HG03097 (cell line): Measurements from ENCODE around the gene OPTN.
"Not testable (repeated sequence)": the region's sequence is repeated elsewhere in the genome, so short reads cannot be mapped to it uniquely, and the experiment has no call there.

ENCODE experiments used
- ATAC-seq: cut with Tn5 transposase; IDR thresholded peaks from one replicate; pipeline ENCODE4 v1.9.1; 2021; ENCODE audit not compliant: unreplicated experiment, low FRiP score

OPTN gene

GRCh38 chr10:13099666-13100348, at the start of gene OPTN:
TSS of gene OPTN (plus strand) at chr10:13100163. CDS start at chr10:13109123, 8,960 bp downstream.
- peak; percentile 73 for ATAC-seq

DNA sequence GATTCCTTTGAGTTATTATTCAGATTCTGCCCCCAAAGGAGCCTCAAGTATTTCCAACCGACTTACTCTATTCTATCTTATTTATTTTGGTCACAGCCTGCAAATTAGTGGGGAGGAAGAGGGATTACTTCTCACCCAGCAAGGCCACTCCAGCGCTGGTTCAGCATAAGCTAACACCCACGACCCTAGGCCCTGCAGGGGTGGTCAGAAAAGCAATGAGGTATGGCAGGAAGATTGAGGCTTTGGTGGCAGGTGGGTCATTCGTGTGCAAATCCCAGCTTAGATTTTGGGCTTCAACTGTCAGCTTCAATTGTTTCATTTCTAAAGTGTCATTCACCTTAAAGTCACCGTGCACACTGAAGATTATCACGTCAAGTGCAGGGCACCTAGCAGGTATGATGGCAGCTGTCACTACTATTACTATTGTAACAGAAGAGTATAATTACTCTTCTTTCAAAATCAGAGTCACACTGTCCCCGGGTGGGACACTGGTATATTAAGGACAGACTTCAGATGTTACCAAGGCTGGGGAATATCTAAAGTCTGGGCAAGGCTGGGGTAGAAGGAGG, 48.8 kb upstream of the OPTN start:
- no peak for ATAC-seq

DNA sequence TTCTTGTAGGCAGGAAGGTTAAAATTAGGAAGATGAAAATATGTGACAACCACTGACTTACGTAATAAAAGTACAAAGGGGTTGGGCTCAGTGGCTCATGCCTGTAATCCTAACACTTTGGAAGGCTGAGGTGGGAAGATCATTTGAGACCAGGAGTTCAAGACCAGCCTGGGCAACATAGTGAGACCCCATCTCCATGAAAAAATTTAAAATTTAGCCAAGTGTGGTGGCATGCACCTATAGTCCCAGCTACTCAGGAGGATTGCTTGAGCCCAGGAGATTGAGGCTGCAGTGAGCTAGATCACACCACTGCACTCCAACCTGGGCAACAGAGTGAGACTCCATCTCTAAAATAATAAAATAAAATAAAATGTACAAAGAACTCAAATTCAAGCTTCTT, 46.8 kb upstream of the OPTN start:
- ATAC-seq, result not testable (repeated sequence)

DNA sequence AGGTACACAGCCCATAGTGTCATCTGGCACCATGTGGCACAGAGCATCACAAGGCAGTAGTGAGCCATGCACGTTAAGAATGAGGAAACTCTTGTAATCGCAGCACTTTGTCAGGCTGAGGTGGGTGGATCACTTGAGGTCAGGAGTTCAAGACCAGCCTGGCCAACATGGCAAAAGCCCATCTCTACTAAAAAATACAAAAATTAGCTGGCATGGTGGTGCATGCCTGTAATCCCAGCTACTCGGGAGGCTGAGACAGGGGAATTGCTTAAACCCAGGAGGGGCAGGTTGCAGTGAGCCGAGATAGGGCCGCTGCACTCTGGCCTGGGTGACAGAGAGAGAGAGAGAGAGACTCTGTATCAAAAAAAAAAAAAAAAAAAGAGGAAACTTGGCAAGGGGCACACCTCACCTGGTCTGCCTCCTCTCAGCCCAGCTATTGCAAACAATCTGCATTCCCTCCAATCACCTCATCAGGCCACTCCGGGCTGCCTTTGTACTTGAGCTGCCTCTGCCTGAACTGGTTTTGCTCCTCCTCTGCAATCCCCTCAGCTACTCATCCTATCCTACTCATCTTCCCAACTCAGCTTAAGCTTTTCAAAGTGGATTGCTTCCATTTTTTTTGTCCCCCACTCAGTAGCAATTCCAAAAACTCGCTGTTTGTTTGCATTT, 46.0 kb upstream of the OPTN start:
- no peak for ATAC-seq

DNA sequence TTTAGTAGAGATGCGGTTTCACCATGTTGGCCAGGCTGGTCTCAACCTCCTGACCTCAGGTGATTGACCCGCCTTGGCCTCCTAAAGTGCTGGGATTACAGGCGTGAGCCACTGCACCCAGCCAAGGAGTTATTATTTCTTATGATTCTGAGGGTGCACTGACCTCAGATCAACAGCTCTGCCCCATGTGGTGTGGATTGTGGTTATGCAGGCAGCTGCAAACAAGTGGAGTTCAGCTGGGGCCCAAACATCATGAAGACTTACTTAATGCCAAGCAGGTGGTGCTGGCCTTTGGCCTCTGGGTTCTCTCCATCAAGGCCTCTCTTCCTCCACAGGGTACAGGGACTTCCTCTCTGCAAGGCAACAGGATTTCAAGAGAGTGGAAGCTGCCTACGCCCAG, 45.1 kb upstream of the OPTN start:
- no peak for ATAC-seq

GRCh38 chr10:13056456-13057077, 43.4 kb upstream of the OPTN start:
- ATAC-seq, result no peak

- ATAC-seq, result no peak
Observed at GRCh38 chr10:13062803-13063202, 37.2 kb upstream of the OPTN start.

DNA sequence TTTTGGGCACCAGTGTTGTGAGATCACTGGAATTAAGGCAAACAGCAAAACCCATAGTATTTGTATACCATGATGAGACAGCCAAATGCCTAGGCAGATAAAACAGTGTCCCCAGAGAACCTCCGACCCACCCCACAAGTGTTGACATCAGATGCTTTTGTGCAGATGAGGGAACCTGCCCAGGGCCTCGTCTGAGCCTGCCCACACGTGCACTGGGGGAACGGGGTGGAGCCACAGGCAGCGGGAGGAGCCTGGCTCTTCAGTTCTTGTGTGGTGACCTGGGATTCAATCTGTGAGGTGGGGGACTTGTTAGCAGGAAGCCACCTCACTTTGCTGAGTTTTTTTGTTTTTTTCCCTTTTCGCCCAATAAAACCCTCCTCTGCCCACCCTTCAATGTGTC, 33.4 kb upstream of the OPTN start:
- ATAC-seq, result no peak

DNA sequence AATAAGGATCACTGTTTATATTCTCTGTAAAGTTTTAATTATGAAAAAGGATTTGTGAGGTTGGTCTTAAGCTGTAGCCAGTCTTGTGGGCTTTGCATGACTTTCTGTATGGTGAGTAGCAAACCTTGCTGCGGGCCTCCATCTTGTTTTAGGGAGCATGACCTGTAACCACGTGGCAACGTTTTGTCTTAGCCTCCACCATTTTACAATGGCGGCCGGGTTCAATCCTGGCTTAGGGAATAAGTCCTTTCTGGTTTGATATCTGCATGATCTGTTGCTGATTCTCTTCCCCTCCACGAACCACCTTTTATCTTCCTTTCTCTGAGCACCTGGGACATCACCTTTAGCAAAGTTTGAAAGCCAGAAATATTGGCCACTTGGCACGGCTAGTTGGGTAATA, 32.5 kb upstream of the OPTN start:
- no peak for ATAC-seq

- ATAC-seq, result no peak
Observed at GRCh38 chr10:13068071-13068470, 31.9 kb upstream of the OPTN start.

GRCh38 chr10:13068484-13068883, 31.5 kb upstream of the OPTN start:
- ATAC-seq, result no peak

GRCh38 chr10:13072339-13072738, 27.6 kb upstream of the OPTN start:
- ATAC-seq, result no peak

DNA sequence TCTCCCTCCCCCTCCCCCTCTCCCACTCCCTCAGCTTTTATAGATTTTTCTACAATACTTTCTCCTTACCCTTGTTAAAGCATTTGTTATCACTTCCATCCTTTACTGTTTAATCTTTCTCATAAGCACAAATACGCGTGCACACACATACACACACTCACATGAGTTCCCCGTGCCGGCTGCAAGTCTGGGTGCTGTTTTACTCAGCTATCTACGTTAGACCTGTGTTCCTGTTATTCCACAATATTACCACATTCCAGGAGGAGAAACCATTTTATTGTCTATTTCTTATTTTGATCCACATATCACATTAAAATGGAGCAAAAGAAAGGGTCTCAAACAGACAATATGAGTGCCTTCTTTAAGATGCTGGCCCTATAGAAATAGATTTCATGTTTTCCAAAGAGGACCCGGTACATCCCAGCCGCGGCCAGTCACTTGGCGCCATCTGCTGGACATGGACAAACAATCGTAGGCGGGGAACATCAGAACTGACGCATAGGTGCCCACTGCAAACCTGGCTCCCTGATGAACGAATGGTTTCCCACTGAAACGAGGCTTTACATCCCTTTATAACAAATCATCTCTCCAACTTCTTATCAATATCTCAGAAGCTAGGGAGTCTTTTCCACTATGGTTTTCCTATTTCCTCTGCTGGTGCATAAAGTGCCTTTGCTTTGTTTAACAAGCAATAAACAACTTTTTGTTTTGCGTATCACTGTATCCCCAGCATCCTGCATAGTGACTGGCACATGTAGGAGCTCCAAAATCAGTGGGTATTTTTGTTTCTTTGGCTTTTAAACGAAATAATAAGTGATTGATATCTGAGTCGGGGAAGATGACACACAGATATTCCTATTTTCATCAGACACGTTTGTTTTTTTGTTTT, 25.2 kb upstream of the OPTN start:
- ATAC-seq, result no peak

GRCh38 chr10:13078912-13079775, 20.8 kb upstream of the OPTN start:
- ATAC-seq, result no peak

GRCh38 chr10:13079776-13080050, 20.2 kb upstream of the OPTN start:
- no peak for ATAC-seq

DNA sequence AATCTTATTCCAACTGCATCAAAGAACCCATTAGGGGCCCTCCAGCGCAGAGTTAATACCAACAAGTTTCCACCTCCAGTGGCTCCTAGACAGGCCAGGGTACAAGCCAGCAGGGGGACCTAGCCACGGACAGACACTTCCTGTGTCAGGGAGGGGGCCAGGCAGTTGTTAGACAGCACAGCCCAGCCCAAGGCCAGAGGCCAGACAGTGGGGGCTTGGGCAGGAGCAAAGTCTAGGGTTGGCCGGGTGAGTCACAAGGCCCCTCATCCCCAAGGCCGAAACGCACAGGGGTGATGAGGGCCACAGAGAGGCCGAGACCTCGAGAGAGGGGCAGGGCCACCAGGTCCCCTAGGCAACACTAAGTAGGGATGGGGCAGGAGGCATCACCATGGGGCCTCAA, 19.3 kb upstream of the OPTN start:
- ATAC-seq, result no peak

DNA sequence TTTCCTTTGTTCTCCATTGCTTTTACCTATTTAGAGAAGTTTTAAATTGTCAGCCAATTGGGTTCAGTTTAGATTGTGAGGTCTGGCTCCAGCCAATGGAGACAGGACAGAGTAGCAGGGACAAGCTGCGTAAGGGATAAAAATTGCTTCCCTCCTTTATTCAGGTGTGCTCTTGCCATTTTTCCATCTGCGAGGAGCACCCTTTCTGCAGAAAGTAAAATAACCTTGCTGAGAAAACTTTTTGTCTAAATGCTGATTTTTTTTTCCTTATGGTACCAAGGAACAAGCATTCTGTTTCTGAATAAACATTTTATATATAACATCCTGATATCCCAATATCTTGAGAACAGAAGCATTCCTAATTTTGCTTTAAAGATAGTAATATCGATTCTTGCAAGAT, 16.3 kb upstream of the OPTN start:
- not testable (repeated sequence) for ATAC-seq

GRCh38 chr10:13086056-13086455, 13.9 kb upstream of the OPTN start:
- ATAC-seq, result no peak

DNA sequence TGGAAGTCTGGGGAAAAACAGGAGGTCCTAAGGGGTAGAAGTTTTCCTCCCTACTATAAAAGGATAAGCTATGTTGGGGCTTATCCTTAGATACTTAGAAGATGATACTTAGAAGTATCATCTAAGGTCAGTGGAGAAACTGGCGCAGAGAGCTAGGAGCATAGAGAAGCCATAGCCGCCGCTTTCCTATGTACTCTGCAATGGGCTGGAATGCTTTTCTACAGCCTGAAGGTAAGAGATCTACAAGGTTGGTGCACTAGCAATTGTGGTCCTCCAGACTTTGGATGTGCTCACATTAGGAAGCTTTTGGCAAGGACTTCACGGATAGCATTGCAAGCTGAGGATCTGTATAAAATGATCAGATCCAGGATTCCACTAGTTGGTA, 12.4 kb upstream of the OPTN start:
- ATAC-seq, result no peak

GRCh38 chr10:13087986-13088618, 11.9 kb upstream of the OPTN start:
- no peak for ATAC-seq
